ENCODE measurements around the gene TMEM132D.

The TMEM132D gene

DNA sequence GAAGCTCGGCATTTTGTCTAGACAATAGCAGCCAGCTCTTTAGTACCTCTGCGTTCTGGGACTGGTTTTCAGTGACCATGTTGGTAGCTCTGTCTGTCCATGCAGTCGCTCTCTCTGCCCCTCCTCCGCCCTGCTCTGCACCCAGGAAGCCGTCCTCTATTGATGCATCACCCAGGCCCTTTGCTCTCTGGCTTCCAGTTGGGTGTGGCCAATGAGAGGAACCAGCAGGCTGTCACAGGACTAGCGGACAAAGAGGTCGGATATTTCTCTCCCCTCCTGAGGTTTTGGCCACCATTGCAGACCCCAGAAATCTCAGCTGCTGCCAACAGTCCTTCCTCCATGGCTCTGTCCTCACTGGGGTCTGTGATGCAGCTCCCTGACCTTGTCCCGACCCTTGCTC is 180.6 kb downstream of the TMEM132D start:
- DNase-seq (ENCODE audit: low spot score) = no peak

DNA sequence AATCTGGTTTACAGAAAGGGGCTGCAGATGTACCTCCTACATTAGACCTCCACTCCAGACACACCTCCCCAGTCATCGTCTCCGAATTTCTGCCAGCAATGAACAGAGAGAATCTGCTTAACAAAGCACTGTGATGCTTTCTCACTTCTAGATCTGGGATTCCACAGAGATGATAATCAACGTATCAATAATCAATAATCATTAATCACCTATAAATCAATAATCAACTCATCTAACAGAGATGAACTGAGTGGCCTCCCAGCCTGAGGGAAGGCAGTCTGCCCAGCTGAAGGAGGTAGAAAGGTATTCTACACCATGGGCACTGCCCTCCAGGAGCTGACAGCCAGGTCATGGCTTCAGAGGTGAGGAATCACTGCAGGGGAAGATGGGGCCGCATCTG is 183.2 kb downstream of the TMEM132D start:
- no peak for DNase-seq (ENCODE audit: low spot score)

DNA sequence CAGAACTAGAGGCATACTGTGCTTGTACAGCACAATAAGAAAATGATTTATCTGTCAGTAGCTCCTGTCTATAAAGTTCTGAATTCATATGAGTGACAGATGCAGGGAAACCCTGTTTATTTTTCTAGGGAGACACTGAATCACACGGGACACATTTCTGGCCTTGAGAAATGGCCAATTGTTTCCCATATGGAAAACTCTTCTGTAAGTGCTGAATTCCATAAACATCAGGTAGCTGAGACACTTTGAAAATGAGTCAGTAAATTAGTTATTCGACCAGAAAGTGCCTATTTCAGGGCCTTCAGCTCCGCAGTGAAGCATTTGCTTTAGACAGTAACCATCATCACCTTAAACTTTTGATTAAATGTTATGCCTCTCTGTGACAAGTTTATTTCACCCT is 184.4 kb downstream of the TMEM132D start:
- DNase-seq (ENCODE audit: low spot score) = no peak

DNA sequence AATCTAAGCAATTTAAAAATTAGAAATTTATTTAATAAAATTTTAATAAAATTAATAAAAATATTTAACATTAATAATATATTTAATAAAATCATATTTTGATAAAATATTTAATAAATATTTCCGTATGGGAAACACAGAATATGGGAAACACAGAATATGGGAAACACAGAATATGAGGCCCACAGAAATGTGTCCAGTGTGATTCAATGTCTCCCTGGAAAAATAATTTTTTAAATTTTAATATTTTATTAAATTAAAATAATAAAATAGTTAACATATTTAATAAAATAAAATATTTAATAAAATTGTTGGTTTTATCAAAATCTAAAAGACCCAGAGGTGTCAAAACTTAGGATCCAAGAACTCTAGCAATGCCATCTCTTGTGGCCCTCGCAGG is 186.4 kb downstream of the TMEM132D start:
- no peak for DNase-seq (ENCODE audit: low spot score)

DNA sequence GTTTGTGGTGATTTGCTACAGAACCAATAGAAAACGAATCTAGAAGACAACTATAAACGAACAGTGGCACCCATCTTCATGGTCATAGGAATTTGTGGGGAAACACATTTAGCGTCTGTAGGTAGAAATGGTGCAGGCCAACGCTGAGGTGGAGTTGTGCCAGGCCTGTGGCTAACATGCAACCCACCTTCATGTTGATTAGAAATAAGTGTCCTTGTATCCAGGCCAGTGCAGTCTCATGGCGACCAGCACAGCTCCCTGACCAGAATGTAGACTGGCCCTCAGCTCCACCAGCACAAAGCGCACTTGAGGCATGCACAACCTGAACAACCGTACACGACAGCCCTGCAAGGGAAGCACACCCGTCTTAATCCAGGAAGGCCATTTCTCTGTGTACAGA is 187.0 kb downstream of the TMEM132D start:
- DNase-seq (ENCODE audit: low spot score) = no peak

DNA sequence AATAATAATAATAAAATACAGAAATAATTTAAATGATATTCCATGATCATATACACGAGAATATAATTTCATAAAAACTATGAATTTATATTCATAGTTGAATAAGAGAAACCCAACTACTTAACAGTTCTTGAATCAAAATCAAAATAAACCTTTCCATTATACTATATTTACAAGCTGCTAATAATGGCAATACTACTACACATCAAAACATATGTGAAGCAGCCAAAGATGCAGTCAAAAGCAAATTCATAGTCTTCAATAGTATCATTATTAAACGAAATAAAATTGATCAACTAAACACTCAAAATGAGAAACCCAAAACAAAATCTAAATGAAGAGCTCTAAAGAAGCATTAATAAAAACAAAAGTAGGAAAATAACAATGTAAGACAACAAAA is 197.1 kb downstream of the TMEM132D start:
- DNase-seq (ENCODE audit: low spot score) = no peak

DNA sequence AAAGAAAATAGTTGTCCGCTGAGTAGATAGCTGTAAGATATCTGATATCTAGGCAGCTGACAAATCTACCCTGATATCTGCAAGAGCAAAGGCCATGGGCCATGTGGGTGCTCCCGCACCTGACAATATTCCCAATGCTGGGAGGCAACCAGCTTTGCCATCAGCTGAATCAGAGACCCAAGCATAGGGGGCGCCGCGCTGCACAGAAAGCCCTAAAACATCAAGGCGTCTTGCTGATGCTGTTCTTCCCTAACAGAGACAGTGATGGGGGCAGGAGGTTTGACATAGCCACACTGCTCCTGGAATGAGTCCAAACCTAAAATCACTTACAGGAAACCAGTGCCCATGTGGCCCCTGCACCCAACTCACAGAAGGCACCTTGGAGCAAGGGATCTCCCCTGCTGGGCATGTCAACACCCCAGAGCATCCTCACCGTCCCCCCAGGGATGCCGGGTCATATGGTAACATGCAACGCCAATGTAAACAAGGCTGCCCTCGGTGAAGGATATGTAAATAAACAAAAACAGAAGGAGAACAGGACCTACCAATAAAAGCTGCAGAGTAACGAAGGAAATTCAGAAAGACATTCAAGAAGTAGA is 199.5 kb downstream of the TMEM132D start:
- DNase-seq (ENCODE audit: low spot score) = no peak

DNA sequence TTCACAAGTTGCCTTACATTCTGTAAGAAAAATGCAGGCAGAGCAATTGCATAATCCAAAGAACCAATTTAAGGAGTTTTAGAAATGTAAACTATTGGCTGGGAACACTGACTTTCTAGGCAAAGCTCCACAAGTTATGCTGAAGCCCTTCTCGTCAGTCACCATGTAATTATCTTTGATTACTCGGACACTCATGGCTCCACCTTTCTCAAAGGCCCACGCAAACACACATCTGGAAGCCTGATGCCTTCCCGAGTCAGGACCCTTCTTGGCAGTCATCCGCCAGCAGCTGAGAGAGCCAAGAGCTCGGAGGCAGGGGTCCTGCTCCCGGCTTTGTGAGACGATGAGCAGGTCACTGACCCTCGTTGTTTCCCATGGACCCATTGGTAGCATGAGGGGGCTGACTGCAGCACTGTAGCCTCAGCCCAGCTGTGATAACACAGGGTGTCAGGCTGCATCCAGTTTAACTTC is 202.2 kb downstream of the TMEM132D start:
- DNase-seq (ENCODE audit: low spot score) = no peak

DNA sequence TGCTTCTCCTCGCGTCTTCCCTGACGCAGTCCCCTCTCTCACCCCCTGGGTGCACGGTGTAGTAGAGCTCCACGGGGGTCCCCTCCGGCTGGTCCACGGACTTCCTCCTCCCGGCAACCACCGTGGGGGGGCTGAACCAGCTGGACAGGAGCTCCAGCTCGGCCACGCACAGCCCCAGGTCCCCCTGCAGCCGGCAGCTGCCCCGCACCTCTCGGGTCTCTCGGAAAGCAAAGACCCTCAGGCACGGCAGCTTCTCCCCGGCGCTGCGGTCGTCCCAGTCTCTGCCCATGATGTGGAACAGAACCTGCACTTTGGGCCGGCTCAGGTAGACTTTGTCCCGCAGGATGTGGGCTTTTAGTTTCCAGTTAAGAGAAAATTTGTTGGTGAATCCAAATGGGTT is 203.8 kb downstream of the TMEM132D start:
- no peak for DNase-seq (ENCODE audit: low spot score)

DNA sequence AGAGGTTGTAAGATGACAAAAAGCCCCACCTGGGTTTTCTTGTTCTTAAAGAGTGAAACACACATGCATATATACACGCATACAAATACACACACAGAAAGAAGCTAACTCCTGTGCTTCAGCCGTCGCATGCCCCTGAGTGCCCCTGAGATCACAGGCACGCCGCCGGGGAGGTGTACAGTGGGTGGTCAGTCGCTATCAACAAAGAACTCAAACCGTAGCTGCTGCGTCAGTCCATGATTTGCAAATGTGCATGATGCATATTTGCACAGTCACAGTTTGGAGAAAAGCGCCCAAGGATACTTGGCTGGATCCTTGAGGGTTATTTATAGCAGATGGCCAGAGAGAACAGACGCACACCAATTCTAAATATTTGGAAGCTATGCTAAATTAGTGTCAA is 206.9 kb downstream of the TMEM132D start:
- no peak for DNase-seq (ENCODE audit: low spot score)

DNA sequence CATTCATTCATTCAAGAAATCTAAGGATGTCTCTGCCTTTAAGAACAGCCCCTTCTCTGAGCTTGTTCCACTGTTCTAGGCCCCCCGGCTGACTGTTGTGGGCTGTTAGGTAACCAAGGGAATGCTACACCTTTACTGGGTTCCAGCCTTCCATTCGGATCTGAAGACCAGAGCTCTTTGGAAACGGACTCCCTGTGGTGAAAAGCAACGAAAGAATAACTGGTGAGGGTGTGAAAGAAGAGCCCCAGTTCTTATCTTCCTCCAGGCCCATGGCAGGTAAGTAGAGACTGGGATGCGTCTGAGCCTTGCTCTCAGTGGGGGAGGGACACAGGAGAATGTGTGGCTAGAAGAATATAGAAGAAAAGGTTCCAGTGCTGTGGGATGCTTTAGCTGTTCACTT is 207.4 kb downstream of the TMEM132D start:
- DNase-seq (ENCODE audit: low spot score) = no peak

DNA sequence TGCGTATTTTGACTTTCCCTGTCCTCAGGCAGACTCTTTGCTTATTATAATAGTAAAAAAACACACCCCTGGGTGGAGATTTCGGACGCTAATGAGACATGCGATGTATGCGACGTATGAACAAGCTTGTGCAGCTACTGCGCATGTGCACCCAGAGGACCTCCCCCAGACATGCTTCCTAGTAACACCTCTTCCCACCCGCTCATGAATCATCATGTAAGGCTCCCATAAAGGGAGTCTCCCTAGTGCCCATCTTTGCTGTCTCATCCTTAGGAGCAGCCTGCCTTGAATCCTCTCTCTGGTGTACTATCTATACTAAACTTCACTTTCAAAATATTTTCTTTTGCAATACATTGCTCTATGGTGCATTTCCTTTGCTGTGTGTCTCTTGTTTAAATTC is 210.1 kb downstream of the TMEM132D start:
- DNase-seq (ENCODE audit: low spot score) = no peak

DNA sequence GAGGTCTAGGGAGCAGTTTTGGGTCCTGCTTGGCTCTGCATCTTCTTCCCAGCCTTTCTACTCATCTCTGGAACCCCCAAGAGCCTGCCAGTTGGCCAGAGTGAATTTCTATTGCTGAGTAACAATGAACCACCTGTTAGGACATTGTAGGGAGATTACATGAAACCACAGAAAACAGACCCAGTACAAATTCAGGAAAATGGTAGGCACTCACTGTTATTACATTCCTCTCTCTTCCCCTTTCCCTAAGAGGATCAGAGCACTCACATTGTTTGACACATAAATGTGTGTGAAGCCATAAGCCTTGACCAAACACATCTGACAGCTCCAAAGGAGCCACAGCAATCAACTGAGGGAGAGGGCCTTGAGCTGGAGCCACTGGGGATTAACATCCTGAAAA is 216.1 kb downstream of the TMEM132D start:
- no peak for DNase-seq (ENCODE audit: low spot score)

DNA sequence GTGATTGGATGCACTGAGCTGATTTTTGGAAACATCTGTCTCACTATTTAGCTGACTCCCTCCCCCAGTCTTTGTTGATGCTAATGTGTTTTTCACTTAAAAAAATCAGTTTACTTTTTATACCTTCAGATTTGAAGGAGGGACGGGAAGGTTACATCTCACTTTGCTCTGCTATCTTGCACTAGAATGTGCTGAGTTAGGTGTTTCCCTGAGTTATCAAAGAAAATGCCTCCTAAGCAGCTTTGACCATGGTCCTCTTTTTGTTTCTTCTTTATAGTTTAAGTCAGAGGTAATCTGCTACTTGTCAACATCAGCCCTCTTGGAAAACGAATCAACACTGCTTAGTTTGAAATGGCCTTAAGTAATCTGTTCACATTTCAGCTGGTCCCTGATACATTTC is 222.0 kb downstream of the TMEM132D start:
- DNase-seq (ENCODE audit: low spot score) = no peak

DNA sequence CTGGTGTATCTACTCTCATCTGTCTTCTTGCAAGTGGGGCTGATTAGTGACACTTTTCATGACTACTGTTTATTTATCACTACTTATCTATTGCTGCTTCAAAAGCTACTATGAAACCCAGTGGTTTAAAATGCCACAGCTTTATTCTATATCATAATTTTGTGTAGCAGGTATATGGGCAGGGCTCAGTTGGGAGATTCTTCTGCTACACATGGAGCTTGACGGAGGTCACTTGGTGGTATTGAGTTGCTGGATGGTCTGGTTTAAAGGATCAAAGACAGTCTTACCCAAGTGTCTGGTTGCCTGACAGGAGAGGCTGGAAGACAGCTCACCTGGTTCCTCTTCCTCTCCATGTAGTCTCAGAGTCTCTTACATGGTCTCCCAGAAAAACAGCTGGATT is 222.7 kb downstream of the TMEM132D start:
- DNase-seq (ENCODE audit: low spot score) = no peak

DNA sequence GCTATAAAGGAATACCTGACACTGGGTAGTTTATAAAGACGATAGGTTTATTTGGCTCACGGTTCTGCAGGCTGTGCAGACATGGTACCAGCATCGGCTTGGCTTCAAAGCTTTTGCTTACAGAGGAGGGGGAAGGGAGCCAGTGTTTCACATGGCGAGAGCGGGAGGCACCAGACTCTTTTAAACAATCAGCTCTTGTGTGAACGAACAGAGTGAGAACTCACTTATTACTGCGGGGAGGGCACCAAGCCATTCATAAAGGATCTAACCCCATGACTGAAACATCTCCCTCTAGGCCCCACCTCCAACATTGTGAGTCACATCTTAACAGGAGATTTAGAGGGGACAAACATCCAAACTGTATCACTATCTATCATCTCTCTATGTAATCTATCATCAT is 227.4 kb downstream of the TMEM132D start:
- no peak for DNase-seq (ENCODE audit: low spot score)

DNA sequence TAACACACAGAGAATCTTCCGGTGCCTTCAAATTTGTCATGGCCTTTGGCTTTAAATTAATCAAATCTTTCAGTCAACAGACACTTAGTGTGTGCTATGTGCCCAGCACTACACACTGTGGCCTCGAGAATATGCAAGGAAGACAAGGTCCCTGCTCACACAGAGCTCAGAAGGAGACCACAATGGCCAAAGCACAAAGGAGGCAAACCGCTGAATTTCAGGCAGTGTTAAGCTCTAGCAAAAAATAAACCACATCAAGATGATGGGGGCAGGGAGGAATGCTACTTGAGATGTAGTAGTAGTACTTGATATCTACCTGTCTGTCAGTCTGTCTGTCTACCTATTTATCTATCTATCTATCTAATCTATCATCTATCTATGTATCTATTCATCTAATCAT is 227.9 kb downstream of the TMEM132D start:
- no peak for DNase-seq (ENCODE audit: low spot score)

DNA sequence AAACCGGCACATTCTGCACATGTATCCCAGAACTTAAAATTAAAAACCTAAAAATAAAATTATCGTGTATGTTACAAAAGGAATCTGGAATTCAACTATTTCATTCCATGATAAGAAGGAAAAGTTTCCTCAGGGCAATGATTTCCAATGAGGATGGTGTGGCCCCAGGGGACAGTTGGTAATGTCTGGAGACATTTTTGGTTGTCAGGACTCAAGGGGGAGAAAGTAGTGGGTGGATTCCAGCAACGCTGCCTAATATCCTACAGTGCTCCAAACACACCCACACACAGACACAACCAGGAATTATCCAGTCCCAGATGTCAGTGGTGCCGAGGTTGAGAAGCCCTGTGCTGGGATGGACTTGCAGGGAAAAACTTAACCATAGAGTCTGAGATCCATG is 228.3 kb downstream of the TMEM132D start:
- DNase-seq (ENCODE audit: low spot score) = no peak

DNA sequence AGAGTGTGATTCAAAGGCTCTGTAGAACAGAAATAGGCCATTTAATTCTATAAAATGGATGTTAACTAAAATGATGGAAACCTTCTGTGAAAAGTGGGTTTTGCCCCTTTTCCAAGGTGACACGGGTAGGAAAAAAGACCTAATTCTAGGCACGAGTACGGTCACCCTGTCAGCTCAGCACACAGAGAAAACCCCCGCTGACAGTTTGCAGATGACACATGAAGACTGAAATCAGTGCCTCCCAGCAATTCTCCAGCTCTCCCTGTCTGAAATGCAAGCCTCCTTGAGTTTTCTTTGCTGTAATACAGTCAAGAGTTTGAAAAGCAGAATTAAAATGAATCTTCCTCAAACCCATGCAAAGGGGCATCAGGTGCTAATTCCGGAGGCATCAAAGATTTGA is 230.0 kb downstream of the TMEM132D start:
- no peak for DNase-seq (ENCODE audit: low spot score)

DNA sequence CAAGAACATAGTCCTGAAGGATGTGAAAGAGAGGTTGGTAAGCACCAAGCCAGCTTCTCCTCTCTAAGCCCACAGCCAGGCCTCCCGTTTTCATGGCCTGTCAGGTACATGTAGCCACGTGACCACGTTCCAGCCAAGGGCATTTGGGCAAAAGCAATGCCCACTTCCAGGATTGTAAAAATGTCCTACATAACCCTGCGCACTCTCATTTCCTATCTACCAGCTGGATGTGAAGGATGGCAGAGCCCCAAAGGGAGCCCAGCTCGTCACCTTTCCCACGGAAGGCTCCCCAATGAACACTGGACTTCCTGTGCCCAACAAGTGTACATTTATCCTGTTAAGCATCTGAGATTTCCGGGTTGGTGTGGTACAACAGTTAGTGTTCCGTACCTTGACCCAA is 231.7 kb downstream of the TMEM132D start:
- DNase-seq (ENCODE audit: low spot score) = no peak

DNA sequence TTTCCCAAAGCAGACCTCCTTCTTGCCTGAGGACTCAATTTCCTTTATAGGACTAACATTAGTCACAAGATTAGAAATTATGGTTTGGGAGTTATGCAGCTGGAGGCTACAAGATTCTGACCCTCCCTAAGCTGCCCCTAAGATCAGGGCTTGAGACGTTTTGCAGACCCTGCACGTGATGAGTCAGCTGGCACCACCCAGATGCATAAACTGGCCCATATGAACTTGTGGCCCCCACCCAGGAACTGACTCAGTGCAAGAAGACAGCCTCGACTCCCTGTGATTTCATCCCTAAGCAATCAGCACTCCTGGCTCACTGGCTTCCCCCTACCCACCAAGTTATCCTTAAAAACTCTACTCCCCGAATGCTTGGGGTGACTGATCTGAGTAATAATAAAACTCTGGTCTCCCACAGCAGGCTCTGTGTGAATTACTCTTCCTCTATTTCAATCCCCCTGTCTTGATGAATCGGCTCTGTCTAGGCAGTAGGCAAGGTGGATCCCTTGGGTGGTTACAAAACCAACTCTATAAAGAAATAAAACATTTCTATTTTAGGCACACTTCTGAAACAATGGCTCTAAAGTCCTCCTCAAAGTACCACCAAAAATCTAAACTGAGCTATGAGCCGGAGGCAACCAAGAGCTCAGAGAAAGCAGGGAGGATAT is 233.4 kb downstream of the TMEM132D start:
- DNase-seq (ENCODE audit: low spot score) = no peak

DNA sequence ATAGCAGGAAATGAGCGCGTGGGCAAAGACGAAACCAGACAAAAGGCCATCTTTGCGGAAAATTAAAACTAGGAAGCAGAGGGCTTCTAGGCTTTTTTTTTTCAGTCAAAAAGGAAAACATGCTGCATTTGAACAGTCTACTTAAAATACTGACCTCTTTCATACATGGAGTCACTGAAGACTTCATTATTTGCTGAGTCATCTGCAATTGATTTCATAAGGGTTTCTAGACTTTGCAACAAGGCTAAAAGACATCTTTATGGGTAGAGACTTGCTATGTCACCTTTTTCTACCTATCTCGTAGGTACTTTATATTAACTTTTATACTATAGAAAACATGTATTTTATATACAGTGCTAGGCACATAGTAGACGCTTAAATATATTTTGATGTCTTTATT is 238.4 kb downstream of the TMEM132D start:
- DNase-seq (ENCODE audit: low spot score) = no peak

DNA sequence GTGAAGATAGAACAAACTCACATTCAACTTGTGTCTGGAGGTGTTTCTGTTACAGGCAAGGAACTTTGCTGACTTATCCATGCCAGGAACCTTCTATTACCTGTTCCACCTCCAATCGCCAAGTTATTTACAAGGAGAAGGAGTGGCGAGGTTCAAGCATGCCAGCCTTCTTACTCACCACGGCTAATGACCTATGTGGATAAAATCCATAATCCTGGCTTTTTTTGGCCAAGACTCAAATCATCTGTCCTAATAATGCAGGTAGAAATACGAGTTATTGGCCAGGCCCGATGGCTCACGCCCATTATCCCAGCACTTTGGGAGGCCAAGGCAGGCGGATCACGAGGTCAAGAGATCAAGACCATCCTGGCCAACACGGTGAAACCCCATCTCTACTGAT is 241.6 kb downstream of the TMEM132D start:
- DNase-seq (ENCODE audit: low spot score) = no peak

DNA sequence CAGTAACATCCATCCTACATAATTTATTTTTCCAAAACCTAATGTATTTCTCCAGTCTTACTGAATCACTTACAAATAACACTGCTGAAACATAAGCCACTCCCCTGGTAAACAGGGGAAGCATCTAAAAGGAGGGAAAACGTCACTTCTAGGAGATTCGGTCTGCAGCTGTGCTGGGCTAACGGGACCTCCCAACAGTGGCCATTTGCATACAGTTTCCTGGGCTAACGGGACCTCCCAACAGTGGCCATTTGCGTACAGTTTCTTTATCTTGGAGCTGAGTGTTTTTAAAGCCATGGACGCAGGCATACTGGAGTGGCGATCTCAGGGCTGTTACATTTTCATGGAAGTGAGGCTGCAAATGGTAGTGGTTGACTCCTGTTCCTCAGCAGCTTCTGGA is 242.9 kb downstream of the TMEM132D start:
- DNase-seq (ENCODE audit: low spot score) = no peak
